Measurements from ENCODE around the gene DNTTIP2.

DNA sequence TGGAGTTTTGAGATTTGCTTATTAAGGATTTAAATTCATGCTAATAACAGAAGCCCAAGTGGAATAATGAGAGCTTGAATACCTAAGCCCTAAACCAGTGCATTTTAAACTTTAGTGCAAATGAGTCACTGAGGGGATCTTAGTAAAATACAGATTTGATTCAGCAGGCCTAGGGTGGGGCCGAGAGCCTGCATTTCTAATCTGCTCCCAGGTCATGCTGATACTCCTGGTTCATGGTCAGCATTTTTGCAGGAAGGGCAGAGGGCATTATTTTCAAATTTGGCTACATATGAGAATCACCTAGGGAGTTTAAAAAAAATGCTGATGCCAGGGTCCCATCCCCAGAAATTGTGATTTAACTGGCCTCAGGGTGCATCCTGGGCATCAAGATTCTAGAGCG lies 39.3 kb downstream of the DNTTIP2 start:
- TF ChIP-seq EP300 (IDR thresholded peaks at IDR 0.05) (no peak), ZC3H11A (IDR thresholded peaks at IDR 0.05) (no peak), POLR2AphosphoS2 (conservative IDR thresholded peaks at IDR 0.05; ENCODE audit: low read length) (no peak), MAFK (IDR thresholded peaks at IDR 0.05; ENCODE audit: partially characterized antibody) (no peak), HOXA7 (CRISPR knock-in tag; IDR thresholded peaks at IDR 0.05) (no peak)
- TF ChIP-seq, protein P1, sequence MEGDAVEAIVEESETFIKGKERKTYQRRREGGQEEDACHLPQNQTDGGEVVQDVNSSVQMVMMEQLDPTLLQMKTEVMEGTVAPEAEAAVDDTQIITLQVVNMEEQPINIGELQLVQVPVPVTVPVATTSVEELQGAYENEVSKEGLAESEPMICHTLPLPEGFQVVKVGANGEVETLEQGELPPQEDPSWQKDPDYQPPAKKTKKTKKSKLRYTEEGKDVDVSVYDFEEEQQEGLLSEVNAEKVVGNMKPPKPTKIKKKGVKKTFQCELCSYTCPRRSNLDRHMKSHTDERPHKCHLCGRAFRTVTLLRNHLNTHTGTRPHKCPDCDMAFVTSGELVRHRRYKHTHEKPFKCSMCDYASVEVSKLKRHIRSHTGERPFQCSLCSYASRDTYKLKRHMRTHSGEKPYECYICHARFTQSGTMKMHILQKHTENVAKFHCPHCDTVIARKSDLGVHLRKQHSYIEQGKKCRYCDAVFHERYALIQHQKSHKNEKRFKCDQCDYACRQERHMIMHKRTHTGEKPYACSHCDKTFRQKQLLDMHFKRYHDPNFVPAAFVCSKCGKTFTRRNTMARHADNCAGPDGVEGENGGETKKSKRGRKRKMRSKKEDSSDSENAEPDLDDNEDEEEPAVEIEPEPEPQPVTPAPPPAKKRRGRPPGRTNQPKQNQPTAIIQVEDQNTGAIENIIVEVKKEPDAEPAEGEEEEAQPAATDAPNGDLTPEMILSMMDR (IDR thresholded peaks at IDR 0.05): no peak
- TF ChIP-seq, protein P2, sequence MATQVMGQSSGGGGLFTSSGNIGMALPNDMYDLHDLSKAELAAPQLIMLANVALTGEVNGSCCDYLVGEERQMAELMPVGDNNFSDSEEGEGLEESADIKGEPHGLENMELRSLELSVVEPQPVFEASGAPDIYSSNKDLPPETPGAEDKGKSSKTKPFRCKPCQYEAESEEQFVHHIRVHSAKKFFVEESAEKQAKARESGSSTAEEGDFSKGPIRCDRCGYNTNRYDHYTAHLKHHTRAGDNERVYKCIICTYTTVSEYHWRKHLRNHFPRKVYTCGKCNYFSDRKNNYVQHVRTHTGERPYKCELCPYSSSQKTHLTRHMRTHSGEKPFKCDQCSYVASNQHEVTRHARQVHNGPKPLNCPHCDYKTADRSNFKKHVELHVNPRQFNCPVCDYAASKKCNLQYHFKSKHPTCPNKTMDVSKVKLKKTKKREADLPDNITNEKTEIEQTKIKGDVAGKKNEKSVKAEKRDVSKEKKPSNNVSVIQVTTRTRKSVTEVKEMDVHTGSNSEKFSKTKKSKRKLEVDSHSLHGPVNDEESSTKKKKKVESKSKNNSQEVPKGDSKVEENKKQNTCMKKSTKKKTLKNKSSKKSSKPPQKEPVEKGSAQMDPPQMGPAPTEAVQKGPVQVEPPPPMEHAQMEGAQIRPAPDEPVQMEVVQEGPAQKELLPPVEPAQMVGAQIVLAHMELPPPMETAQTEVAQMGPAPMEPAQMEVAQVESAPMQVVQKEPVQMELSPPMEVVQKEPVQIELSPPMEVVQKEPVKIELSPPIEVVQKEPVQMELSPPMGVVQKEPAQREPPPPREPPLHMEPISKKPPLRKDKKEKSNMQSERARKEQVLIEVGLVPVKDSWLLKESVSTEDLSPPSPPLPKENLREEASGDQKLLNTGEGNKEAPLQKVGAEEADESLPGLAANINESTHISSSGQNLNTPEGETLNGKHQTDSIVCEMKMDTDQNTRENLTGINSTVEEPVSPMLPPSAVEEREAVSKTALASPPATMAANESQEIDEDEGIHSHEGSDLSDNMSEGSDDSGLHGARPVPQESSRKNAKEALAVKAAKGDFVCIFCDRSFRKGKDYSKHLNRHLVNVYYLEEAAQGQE (IDR thresholded peaks at IDR 0.05): no peak

Measured in A549 (cell line).